GM18907 (cell line): ENCODE data around the gene CASP5.

Experiments used
- ATAC-seq: cut with Tn5 transposase; IDR thresholded peaks from one replicate; pipeline ENCODE4 v1.9.1; 2021; ENCODE audit warnings: mild to moderate bottlenecking, moderate library complexity; ENCODE audit not compliant: unreplicated experiment

CASP5 gene

GRCh38 chr11:104968355-104968855 is 54.6 kb downstream of the CASP5 start, which contains the start of gene CASP4:
CASP4 (minus strand) TSS chr11:104968574; CDS start chr11:104968525, 49 bp downstream.
- ATAC-seq, result peak; percentile 93

GRCh38 chr11:104967534-104968354 is 55.2 kb downstream of the CASP5 start:
- ATAC-seq, result peak; percentile 16

- no peak for ATAC-seq
Observed at GRCh38 chr11:104965735-104966134, 57.2 kb downstream of the CASP5 start.

- no peak for ATAC-seq
Observed at GRCh38 chr11:104964247-104964646, 58.7 kb downstream of the CASP5 start.

GRCh38 chr11:104962852-104963251 is 60.1 kb downstream of the CASP5 start:
- no peak for ATAC-seq

- no peak for ATAC-seq
Observed at GRCh38 chr11:104957280-104957679, 65.7 kb downstream of the CASP5 start.

DNA sequence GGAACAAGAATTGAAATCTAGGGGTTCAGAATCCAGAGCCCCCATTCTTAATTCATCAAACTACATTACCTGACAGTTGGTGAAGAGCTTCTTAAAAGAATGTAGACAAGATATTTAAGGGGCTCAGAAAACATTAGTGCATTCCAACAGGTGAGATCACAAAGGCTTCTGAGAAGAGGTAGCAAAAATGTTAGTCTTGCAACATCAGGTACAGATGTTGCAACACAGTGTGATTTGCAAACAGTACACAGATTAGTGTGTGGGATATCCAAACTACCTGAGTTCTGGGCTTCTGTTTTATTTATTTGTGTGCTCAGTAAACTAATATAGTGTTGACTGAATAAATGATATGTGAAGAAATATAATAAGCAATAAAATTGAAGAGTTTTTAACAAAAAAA is 66.4 kb downstream of the CASP5 start:
- no peak for ATAC-seq

- peak; percentile 94 for ATAC-seq
Observed at GRCh38 chr11:104946907-104947306, 76.1 kb downstream of the CASP5 start.
